NT2/D1 (cell line): ENCODE data around the gene GRIN1.

ENCODE experiments used
- SUZ12 ChIP-seq: IDR thresholded peaks from 2 replicates; pipeline ENCODE4 v1.6.1; 2011; ENCODE audit not compliant: insufficient read length, insufficient read depth; ENCODE audit errors: extremely low read depth
- ZNF274 ChIP-seq: IDR thresholded peaks from 2 replicates; pipeline ENCODE4 v1.6.1; 2011; ENCODE audit warnings: mild to moderate bottlenecking, low read depth, low read length

DNA sequence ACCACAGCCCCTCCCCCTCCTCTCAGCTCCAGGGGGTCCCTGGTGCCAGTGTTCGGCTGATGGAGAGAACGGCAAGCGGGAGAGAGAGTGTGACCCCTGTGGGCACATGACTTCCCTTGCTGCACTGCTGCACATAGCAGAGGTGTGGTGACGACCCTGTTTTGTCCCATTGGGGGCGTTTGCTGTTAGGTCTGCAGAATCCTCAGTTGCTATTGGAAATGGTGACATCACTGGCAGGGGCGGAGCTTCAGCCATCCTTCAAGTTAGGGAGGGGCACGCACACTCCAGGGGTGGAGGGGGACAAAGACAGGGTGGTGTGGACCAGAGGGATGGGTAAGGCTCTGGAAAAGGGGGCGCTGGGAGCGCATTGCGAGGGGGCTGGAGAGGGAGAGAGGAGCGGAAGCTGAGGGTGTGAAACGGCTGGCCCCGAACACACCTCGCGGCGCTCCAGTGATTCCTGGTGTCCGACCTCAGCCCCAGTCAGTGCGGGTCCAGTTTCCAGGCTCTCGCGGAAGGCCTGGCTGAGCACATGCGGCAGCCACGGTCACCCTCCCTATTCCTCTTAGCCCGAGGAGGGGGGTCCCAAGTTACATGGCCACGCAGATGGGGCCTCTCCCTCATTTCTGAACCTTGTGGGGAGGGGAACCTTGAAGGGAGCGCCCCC is 764 bp upstream of the GRIN1 start:
- TF ChIP-seq SUZ12: no peak
- TF ChIP-seq ZNF274: no peak
